Upper lobe of right lung (tissue), 1 donor: ENCODE data around the gene PPP4R1. TPM values are rescaled to one million over a fixed set of nuclear protein-coding genes. Genes with fewer than 3 reads are reported as not detected.

Experiments used
- ATAC-seq: fragments of 200-7000 bp; cut with Tn5 transposase; one replicate; pipeline ENCODE4 v1.9.1; 2020; ENCODE audit warnings: mild to moderate bottlenecking, moderate library complexity
- DNase-seq: peaks from one replicate; pipeline ENCODE4 v3.0.0-alpha.2; 2020
- H3K27ac ChIP-seq: fragments of 200-600 bp; one replicate; pipeline ENCODE4 v1.8.0; 2022
- H3K27me3 ChIP-seq: fragments of 200-600 bp; one replicate; pipeline ENCODE4 v1.8.0; 2022; ENCODE audit warnings: mild to moderate bottlenecking
- H3K36me3 ChIP-seq: fragments of 200-600 bp; one replicate; pipeline ENCODE4 v1.8.0; 2022
- H3K4me1 ChIP-seq: fragments of 200-600 bp; one replicate; pipeline ENCODE4 v1.8.0; 2022
- H3K4me3 ChIP-seq: fragments of 200-600 bp; one replicate; pipeline ENCODE4 v1.8.0; 2022; ENCODE audit warnings: mild to moderate bottlenecking
- H3K9me3 ChIP-seq: fragments of 200-600 bp; one replicate; pipeline ENCODE4 v1.8.0; 2022
- CTCF ChIP-seq: fragments of 200-600 bp; IDR thresholded peaks from one replicate; pipeline ENCODE4 v1.8.0; 2022; ENCODE audit warnings: antibody characterized with exemption
- intact Hi-C: fragments of 100-400 bp; cut with DNase I; formaldehyde crosslinking; loops from one replicate; pipeline ENCODE4 v1.11.0; 2022
- long read RNA-seq: library from polyadenylated mRNA; unstranded; transcript quantifications from one replicate; pipeline ENCODE4 v2.0.0, GENCODE V29; 2021
- total RNA-seq: library from RNA; stranded (reverse); fragmentation: NEBNext Ultra II Directional; extraction: Animal tissue kit (Norgen Biotek cat#: 25700); gene quantifications from one replicate; pipeline ENCODE4 v1.2.1, GENCODE V29; 2021
- donor health status: DM: no; HTN: yes; CAD: no; lungs with severe emphysema.

PPP4R1 gene
- total RNA-seq = 141 TPM
- long read RNA-seq, transcript PPP4R1-203 (20 exons, 3,925 nt) = minor isoform, 27 of 189 reads
- long read RNA-seq, transcript PPP4R1-202 (20 exons, 3,885 nt) = major isoform, 58 of 189 reads
- long read RNA-seq, partial matches to known transcripts = 54 of 189 reads
- long read RNA-seq, other reads (novel, unspliced or antisense) = 49 of 189 reads

GRCh38 chr18:9614401-9615279 is at the start of gene PPP4R1:
PPP4R1 (minus strand) TSS chr18:9614559; CDS start chr18:9614484, 75 bp downstream.
- DNase-seq = peak; percentile 92
- peak within 1 kb of the TSS; percentile 97 for H3K27ac ChIP-seq
- peak; percentile 81 for ATAC-seq
- intact Hi-C loops = no loop called here
- H3K36me3 ChIP-seq = peaks cover 9% of the 10 kb centered on the region
- H3K27me3 ChIP-seq = no peaks in the 10 kb centered on the region
- H3K9me3 ChIP-seq = no peaks in the 10 kb centered on the region
- H3K4me3 ChIP-seq = peak within 1 kb of the TSS; percentile 72
- peaks cover 42% of the 10 kb centered on the region for H3K4me1 ChIP-seq
- TF ChIP-seq CTCF = no peak

- intact Hi-C loops = no loop called here
- TF ChIP-seq CTCF = no peak
- DNase-seq (no peak), ATAC-seq (peak; percentile 89)
- Histone ChIP-seq H3K4me3 (no peak overlapping the region), H3K4me1 (no peaks in the 10 kb centered on the region), H3K9me3 (no peaks in the 10 kb centered on the region), H3K27me3 (no peaks in the 10 kb centered on the region), H3K36me3 (no peaks in the 10 kb centered on the region), H3K27ac (no peak overlapping the region)
These were observed 49.0 kb upstream of the PPP4R1 start for GRCh38 chr18:9663377-9663776.

GRCh38 chr18:9661564-9661963 is 47.2 kb upstream of the PPP4R1 start:
- no peaks in the 10 kb centered on the region for H3K4me1 ChIP-seq
- no peak for TF ChIP-seq CTCF
- H3K27ac ChIP-seq = no peak overlapping the region
- DNase-seq = no peak
- H3K27me3 ChIP-seq = no peaks in the 10 kb centered on the region
- ATAC-seq = no peak
- no peak overlapping the region for H3K4me3 ChIP-seq
- H3K9me3 ChIP-seq = no peaks in the 10 kb centered on the region
- H3K36me3 ChIP-seq = no peaks in the 10 kb centered on the region
- intact Hi-C loops = no loop called here

GRCh38 chr18:9659499-9660375 is 45.4 kb upstream of the PPP4R1 start:
- no peaks in the 10 kb centered on the region for H3K4me1 ChIP-seq
- ATAC-seq (peak; percentile 8), DNase-seq (no peak)
- intact Hi-C loops = no loop called here
- no peaks in the 10 kb centered on the region for H3K9me3 ChIP-seq
- no peaks in the 10 kb centered on the region for H3K27me3 ChIP-seq
- no peak for TF ChIP-seq CTCF
- no peak overlapping the region for H3K27ac ChIP-seq
- H3K36me3 ChIP-seq = no peaks in the 10 kb centered on the region
- H3K4me3 ChIP-seq = no peak overlapping the region

- intact Hi-C loops = no loop called here
- ATAC-seq (peak; percentile 76), DNase-seq (no peak)
- Histone ChIP-seq H3K27me3 (no peaks in the 10 kb centered on the region), H3K4me1 (no peaks in the 10 kb centered on the region), H3K9me3 (no peaks in the 10 kb centered on the region), H3K4me3 (no peak overlapping the region), H3K36me3 (no peaks in the 10 kb centered on the region), H3K27ac (no peak overlapping the region)
- no peak for TF ChIP-seq CTCF
These were observed 43.8 kb upstream of the PPP4R1 start for GRCh38 chr18:9658087-9658641.
